LNCAP (cell line): ENCODE results near the gene CCNJL.

Experiments
- CTCF ChIP-seq: fragments of 450-650 bp; IDR thresholded peaks from 2 replicates; pipeline ENCODE4 v1.5.1; 2017; ENCODE audit warnings: mild to moderate bottlenecking

The CCNJL gene

GRCh38 chr5:160278343-160278742, 34.0 kb downstream of the CCNJL start:
- no peak for TF ChIP-seq CTCF

- no peak for TF ChIP-seq CTCF
Observed at GRCh38 chr5:160274483-160274931, 37.9 kb downstream of the CCNJL start.

- TF ChIP-seq CTCF = no peak
Observed at GRCh38 chr5:160272889-160273288, 39.5 kb downstream of the CCNJL start.

- TF ChIP-seq CTCF = no peak
Observed at GRCh38 chr5:160272264-160272663, 40.1 kb downstream of the CCNJL start.

- no peak for TF ChIP-seq CTCF
Observed at GRCh38 chr5:160271836-160272235, 40.5 kb downstream of the CCNJL start.

- no peak for TF ChIP-seq CTCF
Observed at GRCh38 chr5:160271396-160271795, 41.0 kb downstream of the CCNJL start.

- no peak for TF ChIP-seq CTCF
Observed at GRCh38 chr5:160270704-160271103, 41.7 kb downstream of the CCNJL start.

- no peak for TF ChIP-seq CTCF
Observed at GRCh38 chr5:160269017-160269416, 43.3 kb downstream of the CCNJL start.
